HEK293 (cell line): Measurements from ENCODE around the gene TRPC4AP.

ENCODE experiments used
- CTCF ChIA-PET: fragments of 350-600 bp; formaldehyde crosslinking; extraction: SDS; loops from one replicate; lab custom pipeline; 2021; ENCODE audit warnings: antibody characterized with exemption; lab: Yijun Ruan, JAX
- POLR2A ChIA-PET: fragments of 300-600 bp; formaldehyde crosslinking; extraction: SDS; loops from one replicate; lab custom pipeline; 2020; ENCODE audit warnings: antibody characterized with exemption, inconsistent platforms; lab: Yijun Ruan, JAX
- H3K27ac ChIP-seq: fragments of 200-500 bp; sonication (Bioruptor generic); 2 replicates; pipeline ENCODE4 v1.5.1; 2014; ENCODE audit warnings: low read depth, low read length, control low read depth, inconsistent platforms; ENCODE audit errors: extremely low read depth
- H3K36me3 ChIP-seq, 2 experiments: fragments of 200-500 bp in 1 of 2; sonication (Bioruptor generic) in 1 of 2; 1 replicate in 1 of 2; 2 replicates in 1 of 2; pipeline ENCODE4 v1.5.1; 2014 to 2017; ENCODE audit warnings: inconsistent platforms in 2 of 2, low read length in 2 of 2; ENCODE audit not compliant: control insufficient read depth in 2 of 2, insufficient read depth in 1 of 2
- H3K4me1 ChIP-seq: fragments of 200-500 bp; sonication (Bioruptor generic); 2 replicates; pipeline ENCODE4 v1.5.1; 2014; ENCODE audit warnings: mild to moderate bottlenecking, low read length, inconsistent platforms; ENCODE audit not compliant: control insufficient read depth, insufficient read depth
- H3K4me3 ChIP-seq: 2 replicates; pipeline ENCODE4 v1.5.1; 2011; ENCODE audit warnings: low read depth, mild to moderate bottlenecking, control low read depth, low read length, moderate library complexity
- H3K9me3 ChIP-seq: fragments of 200-500 bp; sonication (Bioruptor generic); 2 replicates; pipeline ENCODE4 v1.5.1; 2014; ENCODE audit warnings: low read depth, low read length, inconsistent platforms; ENCODE audit not compliant: control insufficient read depth, insufficient read depth
- SETDB1 ChIP-seq: IDR thresholded peaks from one replicate; pipeline ENCODE4 v1.6.1; 2017; ENCODE audit warnings: mild to moderate bottlenecking, low read length, moderate library complexity, mixed read lengths; ENCODE audit not compliant: insufficient read length
- ZIC2 ChIP-seq: fragments of 450-650 bp; formaldehyde crosslinking; IDR thresholded peaks from 2 replicates; pipeline ENCODE4 v1.5.1; 2016; ENCODE audit warnings: missing biosample characterization, missing genetic modification characterization
- ZNF121 ChIP-seq: fragments of 450-650 bp; formaldehyde crosslinking; IDR thresholded peaks from 2 replicates; pipeline ENCODE4 v1.5.1; 2016; ENCODE audit warnings: missing biosample characterization, missing genetic modification characterization
- ZNF416 ChIP-seq: fragments of 450-650 bp; formaldehyde crosslinking; IDR thresholded peaks from 2 replicates; pipeline ENCODE4 v1.5.1; 2016; ENCODE audit warnings: missing biosample characterization, missing genetic modification characterization
- ZNF521 ChIP-seq: fragments of 450-650 bp; formaldehyde crosslinking; IDR thresholded peaks from 2 replicates; pipeline ENCODE4 v1.5.1; 2017; ENCODE audit warnings: missing biosample characterization, mild to moderate bottlenecking, missing genetic modification characterization
- ZNF544 ChIP-seq: fragments of 450-650 bp; formaldehyde crosslinking; IDR thresholded peaks from 2 replicates; pipeline ENCODE4 v1.5.0; 2017; ENCODE audit warnings: missing biosample characterization, missing genetic modification characterization
- ZNF560 ChIP-seq: fragments of 450-650 bp; formaldehyde crosslinking; IDR thresholded peaks from 2 replicates; pipeline ENCODE4 v1.5.1; 2017; ENCODE audit warnings: missing biosample characterization, missing genetic modification characterization, borderline replicate concordance
- ZNF596 ChIP-seq: fragments of 450-650 bp; IDR thresholded peaks from 2 replicates; pipeline ENCODE4 v1.5.0; 2018; ENCODE audit warnings: missing biosample characterization, mild to moderate bottlenecking, missing genetic modification characterization, moderate library complexity
- ZNF830 ChIP-seq: fragments of 450-650 bp; IDR thresholded peaks from 2 replicates; pipeline ENCODE4 v1.5.0; 2018; ENCODE audit warnings: missing biosample characterization, missing genetic modification characterization, low read depth, mild to moderate bottlenecking, moderate library complexity
- ZSCAN16 ChIP-seq: fragments of 450-650 bp; formaldehyde crosslinking; IDR thresholded peaks from 2 replicates; pipeline ENCODE4 v1.5.1; 2016; ENCODE audit warnings: missing biosample characterization, missing genetic modification characterization
- ZSCAN30 ChIP-seq: fragments of 450-650 bp; IDR thresholded peaks from 2 replicates; pipeline ENCODE4 v1.5.1; 2018; ENCODE audit warnings: missing biosample characterization, mild to moderate bottlenecking, missing genetic modification characterization, moderate library complexity
- TF ChIP-seq, protein P1 (sequence below): fragments of 450-650 bp; formaldehyde crosslinking; IDR thresholded peaks from 2 replicates; pipeline ENCODE4 v1.5.1; 2016; ENCODE audit warnings: missing biosample characterization, missing genetic modification characterization
- TF ChIP-seq, protein P2 (sequence below): IDR thresholded peaks from 2 replicates; pipeline ENCODE4 v1.6.1; 2011; ENCODE audit warnings: mild to moderate bottlenecking, low read depth, low read length, borderline replicate concordance
- TF ChIP-seq, protein P3 (sequence below): fragments of 450-650 bp; formaldehyde crosslinking; IDR thresholded peaks from 2 replicates; pipeline ENCODE4 v1.5.1; 2016; ENCODE audit warnings: missing biosample characterization, missing genetic modification characterization, borderline replicate concordance
- TF ChIP-seq, protein P4 (sequence below): fragments of 450-650 bp; formaldehyde crosslinking; IDR thresholded peaks from 2 replicates; pipeline ENCODE4 v1.5.1; 2017; ENCODE audit warnings: missing biosample characterization, missing genetic modification characterization
- TF ChIP-seq, protein P5 (sequence below): fragments of 450-650 bp; formaldehyde crosslinking; IDR thresholded peaks from 2 replicates; pipeline ENCODE4 v1.5.1; 2016; ENCODE audit warnings: missing biosample characterization, missing genetic modification characterization
- TF ChIP-seq, protein P6 (sequence below): fragments of 450-650 bp; formaldehyde crosslinking; IDR thresholded peaks from 2 replicates; pipeline ENCODE4 v1.5.1; 2016; ENCODE audit warnings: missing biosample characterization, missing genetic modification characterization

The TRPC4AP gene

DNA sequence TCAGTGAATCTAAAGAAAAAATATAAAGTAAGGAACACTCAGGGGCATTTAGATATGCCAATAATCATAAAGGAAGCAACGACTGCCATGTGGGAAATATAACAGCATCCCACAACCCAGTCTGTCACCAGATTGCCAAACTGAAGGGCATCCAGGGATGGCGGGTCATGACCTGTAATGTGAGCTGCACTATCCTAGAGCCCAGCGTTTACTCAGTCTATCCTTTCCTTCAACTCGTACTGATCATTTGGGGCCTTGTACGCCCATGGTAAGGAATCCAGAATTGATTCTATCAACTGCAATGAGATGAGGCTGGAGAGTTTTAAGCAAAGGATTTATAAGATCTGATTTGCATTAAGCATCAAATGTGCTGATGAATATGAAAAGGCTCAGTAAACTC lies 5.3 kb downstream of the TRPC4AP start:
- peaks cover 17% of the 10 kb centered on the region for H3K4me1 ChIP-seq
- H3K36me3 ChIP-seq = no peaks in the 10 kb centered on the region; a peak in 1 of 3 replicates
- no peaks in the 10 kb centered on the region for H3K9me3 ChIP-seq
- ChIA-PET POLR2A (interaction anchor here (1.1 kb wide), 1 partner anchor 14 kb away, joined by 4 read pairs; no protein-coding TSS in a partner anchor), CTCF (interaction anchor here (0.6 kb wide), 1 partner anchor 217 kb away, joined by 3 read pairs; no protein-coding TSS in a partner anchor)
- no peak for TF ChIP-seq ZNF560 (tag by site-specific recombination)
- TF ChIP-seq, protein P1, sequence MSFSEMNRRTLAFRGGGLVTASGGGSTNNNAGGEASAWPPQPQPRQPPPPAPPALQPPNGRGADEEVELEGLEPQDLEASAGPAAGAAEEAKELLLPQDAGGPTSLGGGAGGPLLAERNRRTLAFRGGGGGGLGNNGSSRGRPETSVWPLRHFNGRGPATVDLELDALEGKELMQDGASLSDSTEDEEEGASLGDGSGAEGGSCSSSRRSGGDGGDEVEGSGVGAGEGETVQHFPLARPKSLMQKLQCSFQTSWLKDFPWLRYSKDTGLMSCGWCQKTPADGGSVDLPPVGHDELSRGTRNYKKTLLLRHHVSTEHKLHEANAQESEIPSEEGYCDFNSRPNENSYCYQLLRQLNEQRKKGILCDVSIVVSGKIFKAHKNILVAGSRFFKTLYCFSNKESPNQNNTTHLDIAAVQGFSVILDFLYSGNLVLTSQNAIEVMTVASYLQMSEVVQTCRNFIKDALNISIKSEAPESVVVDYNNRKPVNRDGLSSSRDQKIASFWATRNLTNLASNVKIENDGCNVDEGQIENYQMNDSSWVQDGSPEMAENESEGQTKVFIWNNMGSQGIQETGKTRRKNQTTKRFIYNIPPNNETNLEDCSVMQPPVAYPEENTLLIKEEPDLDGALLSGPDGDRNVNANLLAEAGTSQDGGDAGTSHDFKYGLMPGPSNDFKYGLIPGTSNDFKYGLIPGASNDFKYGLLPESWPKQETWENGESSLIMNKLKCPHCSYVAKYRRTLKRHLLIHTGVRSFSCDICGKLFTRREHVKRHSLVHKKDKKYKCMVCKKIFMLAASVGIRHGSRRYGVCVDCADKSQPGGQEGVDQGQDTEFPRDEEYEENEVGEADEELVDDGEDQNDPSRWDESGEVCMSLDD = no peak
- TF ChIP-seq ZSCAN30 (tag by site-specific recombination) = no peak
- TF ChIP-seq, protein P2, sequence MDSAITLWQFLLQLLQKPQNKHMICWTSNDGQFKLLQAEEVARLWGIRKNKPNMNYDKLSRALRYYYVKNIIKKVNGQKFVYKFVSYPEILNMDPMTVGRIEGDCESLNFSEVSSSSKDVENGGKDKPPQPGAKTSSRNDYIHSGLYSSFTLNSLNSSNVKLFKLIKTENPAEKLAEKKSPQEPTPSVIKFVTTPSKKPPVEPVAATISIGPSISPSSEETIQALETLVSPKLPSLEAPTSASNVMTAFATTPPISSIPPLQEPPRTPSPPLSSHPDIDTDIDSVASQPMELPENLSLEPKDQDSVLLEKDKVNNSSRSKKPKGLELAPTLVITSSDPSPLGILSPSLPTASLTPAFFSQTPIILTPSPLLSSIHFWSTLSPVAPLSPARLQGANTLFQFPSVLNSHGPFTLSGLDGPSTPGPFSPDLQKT = no peak
- TF ChIP-seq, protein P3, sequence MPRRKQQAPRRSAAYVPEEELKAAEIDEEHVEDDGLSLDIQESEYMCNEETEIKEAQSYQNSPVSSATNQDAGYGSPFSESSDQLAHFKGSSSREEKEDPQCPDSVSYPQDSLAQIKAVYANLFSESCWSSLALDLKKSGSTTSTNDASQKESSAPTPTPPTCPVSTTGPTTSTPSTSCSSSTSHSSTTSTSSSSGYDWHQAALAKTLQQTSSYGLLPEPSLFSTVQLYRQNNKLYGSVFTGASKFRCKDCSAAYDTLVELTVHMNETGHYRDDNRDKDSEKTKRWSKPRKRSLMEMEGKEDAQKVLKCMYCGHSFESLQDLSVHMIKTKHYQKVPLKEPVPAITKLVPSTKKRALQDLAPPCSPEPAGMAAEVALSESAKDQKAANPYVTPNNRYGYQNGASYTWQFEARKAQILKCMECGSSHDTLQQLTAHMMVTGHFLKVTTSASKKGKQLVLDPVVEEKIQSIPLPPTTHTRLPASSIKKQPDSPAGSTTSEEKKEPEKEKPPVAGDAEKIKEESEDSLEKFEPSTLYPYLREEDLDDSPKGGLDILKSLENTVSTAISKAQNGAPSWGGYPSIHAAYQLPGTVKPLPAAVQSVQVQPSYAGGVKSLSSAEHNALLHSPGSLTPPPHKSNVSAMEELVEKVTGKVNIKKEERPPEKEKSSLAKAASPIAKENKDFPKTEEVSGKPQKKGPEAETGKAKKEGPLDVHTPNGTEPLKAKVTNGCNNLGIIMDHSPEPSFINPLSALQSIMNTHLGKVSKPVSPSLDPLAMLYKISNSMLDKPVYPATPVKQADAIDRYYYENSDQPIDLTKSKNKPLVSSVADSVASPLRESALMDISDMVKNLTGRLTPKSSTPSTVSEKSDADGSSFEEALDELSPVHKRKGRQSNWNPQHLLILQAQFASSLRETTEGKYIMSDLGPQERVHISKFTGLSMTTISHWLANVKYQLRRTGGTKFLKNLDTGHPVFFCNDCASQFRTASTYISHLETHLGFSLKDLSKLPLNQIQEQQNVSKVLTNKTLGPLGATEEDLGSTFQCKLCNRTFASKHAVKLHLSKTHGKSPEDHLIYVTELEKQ (tag by site-specific recombination) = no peak
- no peak for TF ChIP-seq ZNF416 (tag by site-specific recombination)
- no peak for TF ChIP-seq ZNF830 (tag by site-specific recombination)
- H3K4me3 ChIP-seq = no peak overlapping the region
- no peak overlapping the region for H3K27ac ChIP-seq

DNA sequence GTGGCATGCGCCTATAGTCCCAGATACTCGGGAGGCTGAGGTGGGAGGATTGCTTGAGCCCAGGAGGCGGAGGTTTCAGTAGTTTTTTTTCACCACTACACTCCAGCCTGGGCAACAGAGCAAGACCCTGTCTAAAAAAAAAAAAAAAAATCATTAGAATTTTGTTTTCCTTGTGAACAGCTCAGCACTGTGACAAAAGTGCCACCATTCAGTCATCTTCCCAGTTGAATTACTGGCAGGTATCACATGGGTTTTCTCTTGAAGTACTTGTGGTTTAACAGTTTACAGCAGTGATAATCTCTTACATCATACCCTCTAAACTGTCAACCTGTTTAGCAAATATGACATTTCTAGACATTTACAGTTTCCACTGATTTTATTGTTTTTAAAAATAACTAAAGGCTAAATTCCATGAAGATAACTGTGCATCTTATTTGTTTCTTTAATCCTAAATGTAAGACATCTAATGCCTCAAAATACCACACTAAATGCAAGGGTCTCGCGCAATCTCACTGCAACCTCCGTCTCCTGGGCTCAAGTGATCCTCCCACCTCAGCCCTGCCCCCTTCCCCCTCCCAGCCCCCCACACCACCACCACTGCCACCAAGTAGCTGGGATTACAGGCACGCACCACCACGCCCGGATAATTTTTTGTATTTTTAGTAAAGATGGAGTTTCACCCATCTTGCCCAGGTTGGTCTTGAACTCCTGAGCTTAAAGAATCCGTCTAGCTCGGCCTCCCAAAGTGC lies 7.0 kb downstream of the TRPC4AP start:
- ChIA-PET POLR2A (interaction anchor here (0.6 kb wide), 1 partner anchor 208 kb away, joined by 6 read pairs; no protein-coding TSS in a partner anchor), CTCF (interaction anchor here (0.7 to 1.0 kb wide), 3 partner anchors 11 to 218 kb away, joined by 4 to 5 read pairs (median 4); no protein-coding TSS in a partner anchor)
- no peaks in the 10 kb centered on the region; a peak in 1 of 3 replicates for H3K36me3 ChIP-seq
- no peak overlapping the region for H3K27ac ChIP-seq
- H3K4me3 ChIP-seq = no peak overlapping the region
- no peaks in the 10 kb centered on the region for H3K9me3 ChIP-seq
- H3K4me1 ChIP-seq = peaks cover 14% of the 10 kb centered on the region
- peak; percentile 35; the same call in 1 of the 2 replicates for TF ChIP-seq ZNF121 (tag by site-specific recombination)
- no peak for TF ChIP-seq SETDB1
- no peak for TF ChIP-seq ZNF544 (tag by site-specific recombination)
- TF ChIP-seq, protein P4, sequence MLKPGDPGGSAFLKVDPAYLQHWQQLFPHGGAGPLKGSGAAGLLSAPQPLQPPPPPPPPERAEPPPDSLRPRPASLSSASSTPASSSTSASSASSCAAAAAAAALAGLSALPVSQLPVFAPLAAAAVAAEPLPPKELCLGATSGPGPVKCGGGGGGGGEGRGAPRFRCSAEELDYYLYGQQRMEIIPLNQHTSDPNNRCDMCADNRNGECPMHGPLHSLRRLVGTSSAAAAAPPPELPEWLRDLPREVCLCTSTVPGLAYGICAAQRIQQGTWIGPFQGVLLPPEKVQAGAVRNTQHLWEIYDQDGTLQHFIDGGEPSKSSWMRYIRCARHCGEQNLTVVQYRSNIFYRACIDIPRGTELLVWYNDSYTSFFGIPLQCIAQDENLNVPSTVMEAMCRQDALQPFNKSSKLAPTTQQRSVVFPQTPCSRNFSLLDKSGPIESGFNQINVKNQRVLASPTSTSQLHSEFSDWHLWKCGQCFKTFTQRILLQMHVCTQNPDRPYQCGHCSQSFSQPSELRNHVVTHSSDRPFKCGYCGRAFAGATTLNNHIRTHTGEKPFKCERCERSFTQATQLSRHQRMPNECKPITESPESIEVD (tag by site-specific recombination) = peak; percentile 86
- no peak for TF ChIP-seq ZNF521 (tag by site-specific recombination)
- TF ChIP-seq, protein P5, sequence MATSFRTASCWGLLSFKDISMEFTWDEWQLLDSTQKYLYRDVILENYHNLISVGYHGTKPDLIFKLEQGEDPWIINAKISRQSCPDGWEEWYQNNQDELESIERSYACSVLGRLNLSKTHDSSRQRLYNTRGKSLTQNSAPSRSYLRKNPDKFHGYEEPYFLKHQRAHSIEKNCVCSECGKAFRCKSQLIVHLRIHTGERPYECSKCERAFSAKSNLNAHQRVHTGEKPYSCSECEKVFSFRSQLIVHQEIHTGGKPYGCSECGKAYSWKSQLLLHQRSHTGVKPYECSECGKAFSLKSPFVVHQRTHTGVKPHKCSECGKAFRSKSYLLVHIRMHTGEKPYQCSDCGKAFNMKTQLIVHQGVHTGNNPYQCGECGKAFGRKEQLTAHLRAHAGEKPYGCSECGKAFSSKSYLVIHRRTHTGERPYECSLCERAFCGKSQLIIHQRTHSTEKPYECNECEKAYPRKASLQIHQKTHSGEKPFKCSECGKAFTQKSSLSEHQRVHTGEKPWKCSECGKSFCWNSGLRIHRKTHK (tag by site-specific recombination) = no peak
- no peak for TF ChIP-seq ZNF596 (tag by site-specific recombination)
- TF ChIP-seq, protein P6, sequence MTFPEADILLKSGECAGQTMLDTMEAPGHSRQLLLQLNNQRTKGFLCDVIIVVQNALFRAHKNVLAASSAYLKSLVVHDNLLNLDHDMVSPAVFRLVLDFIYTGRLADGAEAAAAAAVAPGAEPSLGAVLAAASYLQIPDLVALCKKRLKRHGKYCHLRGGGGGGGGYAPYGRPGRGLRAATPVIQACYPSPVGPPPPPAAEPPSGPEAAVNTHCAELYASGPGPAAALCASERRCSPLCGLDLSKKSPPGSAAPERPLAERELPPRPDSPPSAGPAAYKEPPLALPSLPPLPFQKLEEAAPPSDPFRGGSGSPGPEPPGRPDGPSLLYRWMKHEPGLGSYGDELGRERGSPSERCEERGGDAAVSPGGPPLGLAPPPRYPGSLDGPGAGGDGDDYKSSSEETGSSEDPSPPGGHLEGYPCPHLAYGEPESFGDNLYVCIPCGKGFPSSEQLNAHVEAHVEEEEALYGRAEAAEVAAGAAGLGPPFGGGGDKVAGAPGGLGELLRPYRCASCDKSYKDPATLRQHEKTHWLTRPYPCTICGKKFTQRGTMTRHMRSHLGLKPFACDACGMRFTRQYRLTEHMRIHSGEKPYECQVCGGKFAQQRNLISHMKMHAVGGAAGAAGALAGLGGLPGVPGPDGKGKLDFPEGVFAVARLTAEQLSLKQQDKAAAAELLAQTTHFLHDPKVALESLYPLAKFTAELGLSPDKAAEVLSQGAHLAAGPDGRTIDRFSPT = no peak
- TF ChIP-seq ZSCAN16 (tag by site-specific recombination) = no peak
- no peak for TF ChIP-seq ZIC2 (tag by site-specific recombination)
